GM03348 (cell line): ENCODE data around the gene EXOG.

Experiments used
- DNase-seq: peaks from one replicate; pipeline ENCODE4 v3.0.0; 2012; ENCODE audit warnings: low spot score

EXOG gene, protein sequence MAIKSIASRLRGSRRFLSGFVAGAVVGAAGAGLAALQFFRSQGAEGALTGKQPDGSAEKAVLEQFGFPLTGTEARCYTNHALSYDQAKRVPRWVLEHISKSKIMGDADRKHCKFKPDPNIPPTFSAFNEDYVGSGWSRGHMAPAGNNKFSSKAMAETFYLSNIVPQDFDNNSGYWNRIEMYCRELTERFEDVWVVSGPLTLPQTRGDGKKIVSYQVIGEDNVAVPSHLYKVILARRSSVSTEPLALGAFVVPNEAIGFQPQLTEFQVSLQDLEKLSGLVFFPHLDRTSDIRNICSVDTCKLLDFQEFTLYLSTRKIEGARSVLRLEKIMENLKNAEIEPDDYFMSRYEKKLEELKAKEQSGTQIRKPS

DNA sequence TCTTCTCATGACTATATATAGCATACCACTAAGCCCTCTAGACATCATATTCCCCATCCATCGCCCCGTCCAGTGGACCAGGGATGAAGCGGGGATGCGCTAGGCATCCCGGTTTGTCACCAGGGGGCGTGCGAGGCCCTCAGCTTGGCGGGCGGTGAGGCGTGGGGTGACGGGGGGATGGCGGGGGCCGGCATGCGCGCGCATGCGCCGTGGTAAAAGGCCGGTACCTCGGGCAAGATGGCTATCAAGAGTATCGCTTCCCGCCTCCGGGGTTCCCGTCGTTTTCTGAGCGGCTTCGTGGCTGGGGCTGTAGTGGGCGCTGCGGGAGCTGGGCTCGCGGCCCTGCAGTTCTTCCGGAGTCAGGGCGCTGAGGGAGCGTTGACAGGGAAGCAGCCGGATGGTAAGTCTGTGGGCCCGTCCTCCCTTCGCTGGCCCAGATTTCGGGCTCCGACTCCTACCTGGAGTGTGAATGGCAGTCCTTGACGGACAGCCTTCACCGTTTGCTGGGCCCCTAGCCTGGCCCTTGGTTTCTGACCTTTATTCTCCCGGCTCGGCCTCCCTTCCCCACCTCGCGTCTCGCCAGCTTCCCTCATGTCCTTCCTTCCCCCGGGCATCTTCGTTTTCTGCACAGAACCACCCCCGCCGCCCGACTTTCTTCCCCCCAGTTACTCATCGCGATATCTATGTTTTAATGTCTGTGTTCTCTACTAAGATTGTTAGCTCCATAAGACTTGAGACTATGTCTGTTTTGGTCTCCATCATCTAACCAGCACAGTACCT is at the start of gene EXOG:
Gene EXOG, plus strand, starts transcription at position 210 of the 780 bp plus-strand sequence. Its CDS starts 28 bp downstream, at position 238.
- DNase-seq = peak; percentile 100

DNA sequence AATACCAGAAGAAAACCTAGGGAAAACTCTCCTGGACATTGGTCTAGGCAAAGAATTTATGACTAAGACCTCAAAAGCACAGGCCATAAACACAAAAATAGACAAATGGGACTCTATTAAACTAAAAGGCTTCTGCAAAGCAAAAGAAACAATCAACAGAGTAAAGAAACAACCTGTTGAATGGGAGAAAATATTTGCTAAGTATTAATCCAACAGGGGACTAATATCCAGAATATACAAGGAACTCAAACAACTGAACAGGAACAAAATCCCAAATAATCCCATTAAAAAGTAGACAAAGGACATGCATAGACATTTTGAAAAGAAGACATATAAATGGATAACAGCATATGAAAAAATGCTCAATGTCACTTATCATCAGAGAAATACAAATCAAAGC is 49.3 kb upstream of the EXOG start:
- DNase-seq = no peak

DNA sequence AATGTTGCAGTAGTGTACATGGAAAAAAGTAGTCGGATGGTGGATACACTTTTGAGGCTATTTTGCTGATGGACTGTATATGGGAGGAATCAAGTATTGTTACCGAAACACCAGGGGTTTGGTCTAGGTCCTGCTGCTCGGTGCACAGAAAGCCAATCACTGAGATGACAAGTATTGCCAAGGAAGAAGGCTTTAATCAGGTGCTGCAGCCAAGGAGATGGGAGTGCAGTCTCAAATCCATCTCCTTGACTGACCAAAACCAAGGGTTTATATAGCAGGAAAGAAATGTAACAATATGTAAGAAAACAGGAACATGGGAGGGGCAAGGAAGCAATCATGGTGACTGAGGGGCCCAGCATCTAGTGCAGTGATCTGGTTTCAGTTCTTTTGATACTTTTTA is 45.3 kb upstream of the EXOG start:
- no peak for DNase-seq

DNA sequence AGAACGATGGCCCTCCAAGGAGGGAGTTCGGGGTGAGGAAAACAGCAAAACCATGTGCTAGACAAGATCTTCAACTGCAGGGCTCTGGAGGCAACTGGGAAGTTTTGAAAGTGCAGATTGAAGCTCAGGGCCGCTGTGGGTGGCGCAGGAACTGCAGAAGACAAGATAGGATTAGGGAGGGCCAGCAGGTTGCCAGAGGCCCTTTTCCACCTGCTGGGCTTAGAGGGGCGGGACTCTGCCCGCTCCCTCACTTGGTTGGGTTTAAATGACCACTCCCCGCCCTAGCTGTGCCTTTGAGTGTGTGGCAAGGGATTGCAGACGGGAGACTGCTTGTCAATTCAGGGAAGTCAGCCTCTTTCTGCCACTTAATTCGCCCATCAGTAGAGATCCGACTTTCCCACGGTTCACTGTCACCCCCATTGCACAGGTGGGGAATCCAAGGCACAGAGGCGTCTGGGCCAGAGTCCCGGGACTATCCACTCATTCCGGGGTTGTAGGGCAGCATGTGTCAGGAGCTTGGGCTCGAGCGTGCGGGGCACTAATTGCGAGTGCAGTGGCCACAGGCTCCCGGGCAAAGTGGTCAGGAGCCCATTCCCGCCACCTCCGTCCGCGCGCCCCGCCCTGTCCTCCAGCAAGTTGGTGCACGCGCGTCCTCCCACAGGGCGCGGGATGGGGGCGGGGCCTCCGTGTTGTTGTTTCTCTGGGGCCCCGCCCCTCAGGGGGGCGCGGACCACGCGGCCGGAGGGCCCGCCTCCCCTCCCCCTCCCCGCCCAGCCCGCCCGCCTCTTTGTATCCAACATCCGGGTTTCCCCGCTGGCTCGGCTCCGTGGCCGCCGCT is 42.8 kb upstream of the EXOG start, which contains the start of gene ACVR2B:
Gene ACVR2B, plus strand, starts transcription at position 816 of the 838 bp plus-strand sequence. CDS start 433 bp downstream, outside the sequence.
- DNase-seq = peak; percentile 94

DNA sequence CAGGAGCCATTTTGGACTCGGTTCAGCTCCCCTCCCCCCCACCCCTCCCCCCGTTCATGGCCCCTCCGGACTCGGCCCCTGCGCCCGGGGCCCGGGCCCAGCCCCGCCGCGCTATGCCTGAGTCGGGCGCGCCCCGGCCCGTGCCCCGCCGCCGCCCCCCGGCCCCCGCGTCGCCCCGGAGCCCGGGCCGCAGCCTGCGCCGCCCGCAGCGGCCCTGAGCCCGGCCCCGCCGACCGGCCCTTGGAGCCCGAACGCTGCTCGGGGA is 42.3 kb upstream of the EXOG start:
- no peak for DNase-seq

DNA sequence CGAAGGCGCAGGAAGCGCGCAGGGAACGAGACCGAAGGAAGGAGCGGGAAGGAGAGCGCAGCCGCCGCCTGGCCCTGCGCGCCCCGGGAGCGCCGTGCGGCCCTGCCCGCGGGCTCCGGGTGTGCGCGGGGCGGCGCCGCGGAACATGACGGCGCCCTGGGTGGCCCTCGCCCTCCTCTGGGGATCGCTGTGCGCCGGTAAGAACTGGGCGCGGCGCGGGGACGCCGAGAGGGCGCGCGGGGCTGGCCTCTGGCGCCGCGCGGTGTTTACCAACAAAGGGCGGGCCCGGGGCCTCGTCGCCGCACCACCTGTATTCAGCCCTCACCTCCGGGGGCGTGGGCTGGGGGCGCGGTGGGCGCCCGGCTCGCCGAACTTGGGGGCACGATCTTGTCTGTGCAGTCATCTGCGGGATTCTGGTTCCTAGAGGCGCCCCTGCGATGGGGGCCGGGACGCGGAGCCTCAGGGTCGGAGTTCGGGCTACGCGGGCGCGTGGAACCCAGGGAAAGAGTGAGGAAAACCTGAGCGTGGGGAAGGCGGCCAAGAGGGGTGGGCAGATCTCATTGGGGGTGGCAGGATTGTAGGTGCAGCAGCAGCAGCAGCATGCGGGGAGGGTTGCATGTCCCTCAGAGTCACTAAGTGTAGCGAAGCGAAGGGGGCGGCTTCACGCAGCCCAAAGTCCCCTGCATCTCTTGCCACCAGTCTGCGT is 41.8 kb upstream of the EXOG start:
- DNase-seq = peak; percentile 77

DNA sequence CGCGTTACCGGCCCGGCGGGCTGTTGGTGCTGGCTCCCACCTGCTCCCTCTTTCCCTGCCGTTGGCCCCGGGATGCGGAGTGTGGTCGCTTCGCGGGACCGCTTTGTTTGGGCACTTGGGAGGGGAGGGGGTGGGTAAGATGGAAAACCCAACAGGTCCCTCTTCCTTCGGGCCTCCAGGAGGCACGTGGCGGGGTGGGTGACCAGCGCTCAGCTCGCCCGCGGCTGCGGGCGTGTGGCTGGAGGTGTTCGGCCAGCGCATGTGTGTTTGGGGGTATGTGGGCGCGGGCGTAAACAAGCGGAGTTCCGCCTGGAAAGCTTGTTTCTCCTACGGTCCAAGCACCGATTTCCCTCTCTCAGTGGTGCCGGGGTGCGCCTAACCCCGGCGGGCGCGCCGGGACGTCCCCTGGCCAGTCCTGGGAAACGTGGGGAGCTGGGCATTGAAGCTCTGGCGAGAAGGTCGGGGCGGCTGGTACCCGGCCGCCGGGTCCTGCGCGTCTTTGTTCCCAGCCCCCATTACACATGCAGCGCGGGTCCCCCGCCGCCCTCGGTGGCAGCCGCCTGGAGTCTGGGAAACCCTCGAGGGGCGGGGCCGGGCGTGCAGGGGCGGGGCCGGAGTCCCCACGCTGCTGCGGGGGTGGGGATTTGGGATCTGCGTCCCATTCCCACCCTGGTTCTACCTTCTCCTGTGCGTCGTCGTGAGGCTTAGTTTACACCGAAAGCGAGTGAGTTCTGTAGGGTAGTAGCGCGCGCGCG is 41.1 kb upstream of the EXOG start:
- DNase-seq = peak; percentile 82

DNA sequence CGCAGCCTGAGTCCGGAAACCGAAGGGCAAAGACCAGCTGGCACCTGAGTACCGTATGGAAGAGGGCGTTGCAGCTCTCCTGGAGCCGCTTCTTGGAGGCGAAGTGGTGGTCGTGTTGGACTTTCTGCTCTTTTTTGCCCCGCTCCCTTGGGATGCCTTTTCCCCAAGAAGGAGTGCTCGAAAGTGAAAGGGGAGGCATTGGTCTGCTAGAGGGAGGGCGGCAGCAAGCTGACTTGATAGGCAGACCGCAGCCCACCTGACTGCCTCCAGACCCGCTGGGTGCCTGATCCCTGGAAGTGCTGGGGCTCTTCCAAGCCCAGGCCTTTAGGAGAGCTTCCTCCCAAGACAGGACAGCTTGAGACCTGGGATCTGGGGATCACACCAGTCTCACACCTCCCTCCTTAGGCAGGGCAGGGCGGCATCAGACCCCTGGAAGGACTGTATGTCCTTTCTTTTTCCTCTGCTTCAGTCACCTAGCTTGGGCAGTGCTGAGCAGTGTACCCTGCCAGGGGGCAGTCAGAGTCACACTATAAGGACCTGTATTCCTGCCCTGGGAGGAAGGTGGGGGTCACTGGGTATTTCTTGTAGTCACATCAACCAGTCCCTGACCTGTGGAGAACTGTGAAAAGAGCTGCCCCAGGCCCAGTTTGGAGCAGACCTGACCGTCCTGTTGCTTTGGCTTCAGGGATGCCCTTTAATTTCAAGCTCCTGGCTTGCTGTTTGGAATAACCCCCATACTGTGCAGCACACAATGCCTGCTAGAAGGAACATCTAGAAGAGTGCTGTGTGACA is 40.3 kb upstream of the EXOG start:
- DNase-seq = no peak

DNA sequence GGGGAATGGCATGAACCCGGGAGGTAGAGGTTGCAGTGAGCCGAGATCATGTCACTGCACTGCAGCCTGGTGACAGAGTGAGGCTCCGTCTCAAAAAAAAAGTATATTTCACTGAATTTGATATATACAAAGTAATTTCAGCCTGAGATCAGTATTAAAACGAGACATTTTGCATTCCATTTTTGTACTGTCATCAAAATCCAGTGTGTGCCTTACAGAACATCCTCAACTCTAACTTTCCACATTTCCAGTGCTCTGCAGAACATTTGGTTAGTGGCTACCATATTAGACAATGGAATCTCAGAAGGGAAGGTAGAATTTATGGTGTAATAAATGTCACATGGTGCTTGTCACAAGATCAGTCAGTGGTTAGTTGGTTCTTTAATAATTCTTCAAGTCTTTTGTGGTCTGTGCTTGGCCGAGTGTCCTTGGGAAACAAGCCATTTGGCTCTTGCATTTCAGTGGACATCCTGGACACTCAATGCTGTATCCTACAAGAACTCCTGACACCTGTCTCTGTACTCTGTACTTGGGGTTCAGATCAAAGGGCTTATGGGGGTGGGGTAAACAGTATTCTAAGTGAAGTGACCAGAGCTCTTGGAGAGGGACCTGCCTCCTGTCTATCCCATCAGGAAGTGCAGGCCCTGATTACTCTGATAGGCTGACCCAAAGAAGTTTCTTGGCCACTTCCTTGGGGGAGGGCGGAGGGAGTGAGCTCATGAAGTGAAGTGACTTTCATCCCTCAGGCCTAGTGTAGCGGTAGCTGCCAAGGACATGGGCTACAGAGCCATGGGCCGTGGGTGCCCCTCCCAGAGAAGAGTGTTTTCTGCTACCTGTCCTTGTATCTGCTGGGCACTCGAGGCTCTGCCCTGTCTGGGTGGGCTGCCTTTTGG is 38.8 kb upstream of the EXOG start:
- DNase-seq = no peak

DNA sequence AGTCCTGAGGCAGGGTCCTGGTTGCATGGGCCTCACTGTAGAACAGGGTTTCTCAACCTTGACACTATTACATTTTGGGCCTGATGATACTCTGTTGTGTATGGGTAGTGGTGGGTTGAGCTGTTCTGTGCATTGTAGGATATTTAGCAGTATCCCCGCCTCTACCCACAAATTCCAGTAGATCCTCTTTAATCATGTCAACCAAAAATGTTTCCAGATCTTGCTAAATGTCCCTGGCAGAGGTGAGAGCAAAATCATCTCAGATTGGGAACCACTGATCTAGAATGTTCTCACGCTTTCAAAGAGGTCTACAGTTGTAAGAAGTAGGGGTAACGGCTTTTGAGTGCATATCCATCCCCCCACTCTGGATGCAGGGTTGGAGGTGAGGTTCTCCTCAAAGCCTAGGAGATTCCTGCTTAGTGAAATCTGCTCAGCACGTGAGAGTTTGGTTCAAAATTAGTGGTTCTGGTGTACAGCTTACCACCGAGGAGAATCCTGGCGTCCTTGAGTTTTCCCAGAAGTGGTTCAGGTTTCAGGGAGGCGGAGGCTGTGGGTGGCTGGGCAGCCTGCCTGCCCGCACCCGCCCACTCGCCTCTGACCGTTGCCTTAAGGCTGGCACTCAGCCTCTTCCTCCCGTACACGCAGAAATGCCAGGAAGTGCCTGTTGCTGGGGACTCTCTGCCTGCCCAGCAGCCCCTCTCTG is 37.2 kb upstream of the EXOG start:
- no peak for DNase-seq

DNA sequence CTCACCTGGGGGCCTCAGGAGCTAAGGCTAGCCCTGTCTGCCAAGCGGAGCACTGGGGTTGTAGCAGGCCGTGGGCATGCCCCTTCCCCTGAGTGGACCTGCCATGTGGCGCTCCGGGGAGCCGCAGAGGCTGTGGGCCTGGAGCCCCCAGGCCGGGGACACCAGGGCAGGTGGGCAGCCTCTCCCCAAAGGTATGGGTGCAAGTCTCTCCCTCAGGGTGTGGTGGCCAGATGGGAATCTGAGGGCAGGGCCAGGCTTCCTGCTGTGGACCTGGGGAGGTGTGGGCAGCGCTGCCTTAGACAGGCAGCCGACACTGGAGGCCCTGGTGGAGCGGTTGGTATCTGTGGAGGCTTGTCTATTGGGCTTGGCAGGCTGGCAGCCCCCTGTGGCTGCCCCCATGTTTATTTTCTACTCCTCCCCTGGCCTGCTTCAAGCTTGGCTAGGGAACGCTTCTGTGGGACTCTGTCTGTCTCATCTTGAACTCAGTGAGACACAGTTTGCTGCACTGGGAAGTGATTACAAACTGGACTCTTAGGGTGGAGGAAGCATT is 36.6 kb upstream of the EXOG start:
- no peak for DNase-seq

DNA sequence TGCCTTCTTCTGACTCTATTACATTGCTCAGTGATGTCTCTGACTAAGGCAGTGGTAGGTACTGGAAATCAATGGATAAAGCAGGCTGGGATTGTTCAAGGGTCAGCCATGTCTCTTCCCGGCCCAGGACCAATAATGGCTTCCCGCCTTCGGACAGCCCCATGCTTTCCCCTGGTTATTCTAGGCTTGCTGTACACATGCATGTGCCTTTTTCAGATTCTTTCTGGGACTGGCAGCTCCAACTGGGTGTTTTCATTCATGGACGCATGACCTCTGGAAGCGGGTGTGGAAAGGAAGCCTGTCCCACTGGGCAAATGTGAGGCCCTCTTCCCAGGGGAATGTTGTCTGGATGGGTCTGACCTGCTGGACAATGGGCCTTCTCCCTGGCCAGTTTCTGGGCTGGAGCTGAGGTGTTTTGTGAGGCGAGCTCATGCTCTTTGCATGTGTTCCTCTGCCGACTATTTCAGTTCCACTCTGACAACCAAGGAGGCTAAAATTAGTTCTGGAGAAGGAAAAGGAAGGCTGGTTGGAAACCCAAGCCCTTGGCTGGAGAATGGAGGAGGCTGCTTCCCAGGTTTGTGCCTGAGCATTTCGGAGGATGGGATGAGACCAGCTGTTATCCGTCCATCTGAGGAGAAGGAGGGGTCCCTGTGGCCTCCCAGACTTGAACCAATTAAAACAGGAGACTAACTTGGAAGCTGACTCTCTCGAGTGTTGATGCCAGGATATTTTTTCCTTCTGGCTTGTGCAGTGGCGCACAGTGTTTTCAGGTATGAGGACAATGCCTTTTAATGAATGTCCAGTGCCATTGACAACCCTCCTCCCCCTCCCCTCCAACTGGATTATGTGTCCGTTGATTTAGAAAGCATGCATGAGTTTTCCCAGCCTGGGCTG is 35.5 kb upstream of the EXOG start:
- no peak for DNase-seq

DNA sequence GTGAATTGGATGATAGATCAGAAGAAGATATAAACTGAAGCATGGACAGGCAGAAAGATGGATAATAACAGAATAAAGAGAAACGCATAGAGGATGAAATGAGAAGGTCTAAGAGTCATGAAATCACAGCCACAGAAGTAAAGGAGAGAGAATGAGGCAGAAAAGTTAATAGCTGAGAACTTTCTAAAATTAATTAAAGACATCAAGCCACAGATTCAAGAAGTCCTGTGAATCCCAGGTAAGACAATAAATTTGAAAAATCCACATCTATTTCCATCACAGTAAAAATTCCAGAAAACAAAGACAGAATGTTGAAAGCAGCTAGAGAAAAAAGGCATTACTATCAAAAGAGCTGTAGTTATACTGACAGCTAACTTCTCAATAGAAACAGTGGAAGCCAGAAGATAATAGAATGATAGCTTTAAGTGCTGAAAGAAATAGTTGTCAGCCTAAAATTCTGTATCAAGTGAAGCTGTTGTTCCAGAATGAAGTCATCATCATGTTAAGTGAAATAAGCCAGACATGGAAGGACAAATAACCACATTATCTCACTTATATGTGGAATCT is 30.5 kb upstream of the EXOG start:
- DNase-seq = no peak

DNA sequence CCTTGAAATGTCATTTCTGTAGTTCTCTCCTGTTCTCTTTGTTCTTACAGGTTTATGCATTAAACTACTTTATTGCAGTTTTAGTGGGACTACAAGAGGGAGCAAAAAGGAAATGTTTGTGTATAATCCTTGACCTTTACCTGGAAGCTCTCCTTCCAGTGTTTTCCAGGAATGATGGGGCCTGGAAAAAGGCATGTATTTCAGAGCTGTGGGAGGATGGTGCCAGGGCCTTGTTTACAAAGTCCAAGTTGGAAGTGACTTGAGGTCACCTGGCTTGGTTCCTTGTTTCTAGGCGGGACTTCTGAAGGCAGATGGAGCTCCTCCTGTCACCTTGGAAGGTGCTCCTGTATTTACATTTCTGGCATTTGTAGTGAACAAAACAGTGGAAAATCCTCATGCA is 27.4 kb upstream of the EXOG start:
- DNase-seq = no peak

DNA sequence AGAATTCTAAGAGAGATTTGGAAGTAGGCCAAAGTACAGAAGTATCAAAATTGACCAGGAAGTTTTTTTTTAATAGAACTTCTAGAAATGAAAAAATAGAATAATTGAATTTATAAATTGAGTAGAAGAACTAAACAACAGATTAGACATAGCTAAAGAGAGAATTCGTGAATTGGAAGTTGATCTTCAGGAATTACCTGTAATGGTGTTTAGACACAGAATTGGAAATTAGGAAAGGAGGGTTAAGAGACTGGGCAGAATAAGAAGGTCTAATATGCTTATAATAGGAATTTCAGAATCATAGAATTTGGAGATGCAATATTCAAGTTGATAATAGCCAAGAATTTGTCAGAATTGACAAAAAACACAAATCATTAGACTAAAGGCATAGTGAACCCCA is 26.3 kb upstream of the EXOG start:
- DNase-seq = no peak

DNA sequence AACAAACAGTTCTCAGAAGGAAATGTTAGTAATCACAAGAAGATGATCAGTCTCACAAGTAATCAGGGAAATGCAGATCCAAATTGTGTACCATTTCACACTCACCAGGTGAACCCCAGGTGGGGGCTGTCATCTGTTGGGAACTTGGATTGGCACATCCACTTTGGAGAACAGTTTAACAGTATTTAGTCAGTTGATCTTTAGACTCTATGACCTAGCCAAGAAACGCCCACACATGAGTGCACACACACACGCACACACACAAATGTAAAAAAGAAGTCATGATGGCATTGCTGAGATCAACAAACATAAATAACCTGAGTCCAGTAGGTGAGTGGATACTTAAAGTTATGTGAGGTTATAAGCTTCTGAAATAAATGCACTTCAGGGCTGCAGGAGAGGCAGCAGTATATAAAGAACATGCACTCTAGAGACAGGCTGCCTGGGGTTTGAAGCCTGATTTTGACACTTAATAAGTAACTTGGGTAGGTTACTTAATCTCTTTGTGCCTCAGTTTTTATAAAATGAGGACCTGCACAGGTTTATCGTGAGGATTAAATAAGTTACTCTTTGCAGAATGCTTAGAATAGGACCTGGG is 24.8 kb upstream of the EXOG start:
- DNase-seq = no peak

DNA sequence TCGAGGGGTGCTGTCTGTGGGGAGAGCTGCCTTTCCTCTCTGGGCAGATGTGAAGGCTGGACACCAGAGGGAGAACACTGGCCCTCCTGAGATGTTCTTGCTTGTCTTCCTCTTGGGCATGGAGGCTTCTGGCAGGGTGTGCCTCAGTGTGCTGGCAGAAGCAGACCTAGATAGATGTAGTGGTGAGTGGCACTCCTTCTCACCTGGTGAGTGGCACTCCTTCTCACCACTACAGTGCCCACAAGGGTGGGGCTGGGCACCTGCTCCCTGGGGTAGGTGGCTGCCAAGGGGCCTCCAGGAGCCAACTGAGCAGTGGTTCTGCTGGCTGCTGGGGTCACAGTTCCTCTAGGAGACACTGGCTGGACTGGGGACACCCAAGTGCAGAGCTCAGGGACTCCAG is 23.8 kb upstream of the EXOG start:
- no peak for DNase-seq
